Thoracic aorta (tissue), 2 donors: Measurements from ENCODE around the gene ZC3H18. TPM values are rescaled to one million over a fixed set of nuclear protein-coding genes. Genes with fewer than 3 reads are reported as not detected.
"Not testable (repeated sequence)": the region's sequence is repeated elsewhere in the genome, so short reads cannot be mapped to it uniquely, and the experiment has no call there.

ENCODE experiments used
- ATAC-seq: fragments of 150-250 bp; one replicate; pipeline ENCODE4 v1.8.0; 2017; ENCODE audit warnings: low read depth; ENCODE audit not compliant: insufficient number of reproducible peaks, low FRiP score
- DNase-seq: peaks from one replicate; pipeline ENCODE4 v3.0.0-alpha.2; 2020; ENCODE audit warnings: low spot score
- H3K27ac ChIP-seq, 2 donors: fragments of 200-600 bp; sonication (generic); 1 replicate in 1 of 2; 2 replicates in 1 of 2; pipeline ENCODE4 v1.5.1; 2016; ENCODE audit warnings: mild to moderate bottlenecking in 2 of 2, moderate library complexity in 2 of 2
- H3K27me3 ChIP-seq: fragments of 200-600 bp; sonication (generic); replicated peaks from 2 replicates; pipeline ENCODE4 v1.6.0; 2016; ENCODE audit warnings: mild to moderate bottlenecking; ENCODE audit not compliant: insufficient read depth
- H3K36me3 ChIP-seq: fragments of 200-600 bp; sonication (generic); one replicate; pipeline ENCODE4 v1.5.1; 2016
- H3K4me1 ChIP-seq, 2 donors: fragments of 200-600 bp; sonication (generic); 1 replicate in 1 of 2; 2 replicates in 1 of 2; pipeline versions ENCODE4 v1.5.1 to v1.6.0; 2016; ENCODE audit warnings: low read depth in 2 of 2, mild to moderate bottlenecking in 1 of 2; ENCODE audit not compliant: control insufficient read depth in 1 of 2
- H3K4me3 ChIP-seq: fragments of 200-600 bp; sonication (generic); 2 replicates; pipeline ENCODE4 v1.5.1; 2016; ENCODE audit warnings: mild to moderate bottlenecking
- H3K9me3 ChIP-seq: fragments of 200-600 bp; sonication (generic); 2 replicates; pipeline ENCODE4 v1.5.1; 2016
- CTCF ChIP-seq: fragments of 200-600 bp; sonication (generic); IDR thresholded peaks from one replicate; pipeline ENCODE4 v1.5.1; 2019; ENCODE audit warnings: antibody characterized with exemption
- total RNA-seq, 2 donors: library from RNA; depleted of rRNA; stranded (reverse); fragments of >200 nt; gene quantifications; one replicate each; pipeline versions ENCODE4 v1.1.0 to v1.2.3, GENCODE V29; 2016

Gene ZC3H18
- total RNA-seq, 2 donors from 2014 or later: 21.8 to 30.3 TPM

- Histone ChIP-seq H3K4me1 (peaks cover 4 to 14% of the 10 kb centered on the region in 2 donors), H3K27ac (no peak overlapping the region), H3K4me3 (no peak overlapping the region), H3K36me3 (no peaks in the 10 kb centered on the region), H3K9me3 (no peaks in the 10 kb centered on the region), H3K27me3 (no peaks in the 10 kb centered on the region)
- no peak for TF ChIP-seq CTCF
- DNase-seq (no peak), ATAC-seq (no peak)
These were observed 94.9 kb downstream of the ZC3H18 start for GRCh38 chr16:88665148-88665547.

GRCh38 chr16:88665570-88665969 lies 95.4 kb downstream of the ZC3H18 start:
- no peak overlapping the region for H3K27ac ChIP-seq
- peaks cover 4 to 14% of the 10 kb centered on the region in 2 donors for H3K4me1 ChIP-seq
- H3K4me3 ChIP-seq: no peak overlapping the region
- no peaks in the 10 kb centered on the region for H3K27me3 ChIP-seq
- H3K9me3 ChIP-seq: no peaks in the 10 kb centered on the region
- DNase-seq (no peak), ATAC-seq (no peak)
- TF ChIP-seq CTCF: no peak
- no peaks in the 10 kb centered on the region for H3K36me3 ChIP-seq

- H3K27me3 ChIP-seq: no peaks in the 10 kb centered on the region
- peaks cover 4 to 7% of the 10 kb centered on the region in 2 donors for H3K4me1 ChIP-seq
- no peak for TF ChIP-seq CTCF
- ATAC-seq (no peak), DNase-seq (no peak)
- H3K27ac ChIP-seq: no peak overlapping the region
- H3K9me3 ChIP-seq: no peaks in the 10 kb centered on the region
- H3K4me3 ChIP-seq: no peak overlapping the region
- H3K36me3 ChIP-seq: no peaks in the 10 kb centered on the region
These were observed 97.3 kb downstream of the ZC3H18 start for GRCh38 chr16:88667461-88667860.

- not testable (repeated sequence) for H3K4me1 ChIP-seq, H3K4me3 ChIP-seq, H3K27me3 ChIP-seq, ATAC-seq, H3K27ac ChIP-seq, H3K36me3 ChIP-seq, DNase-seq, H3K9me3 ChIP-seq
These were observed 99.3 kb downstream of the ZC3H18 start for GRCh38 chr16:88669493-88669892.

- no peak overlapping the region for H3K27ac ChIP-seq
- no peaks in the 10 kb centered on the region for H3K27me3 ChIP-seq
- no peak for TF ChIP-seq CTCF
- DNase-seq (no peak), ATAC-seq (no peak)
- no peaks in the 10 kb centered on the region for H3K9me3 ChIP-seq
- H3K36me3 ChIP-seq: no peaks in the 10 kb centered on the region
- H3K4me3 ChIP-seq: no peak overlapping the region
- H3K4me1 ChIP-seq: no peaks in the 10 kb centered on the region
These were observed 99.8 kb downstream of the ZC3H18 start for GRCh38 chr16:88669980-88670379.

- Histone ChIP-seq H3K27me3 (no peaks in the 10 kb centered on the region), H3K4me1 (no peaks in the 10 kb centered on the region), H3K36me3 (no peaks in the 10 kb centered on the region), H3K9me3 (no peaks in the 10 kb centered on the region), H3K4me3 (no peak overlapping the region), H3K27ac (no peak overlapping the region)
- ATAC-seq (no peak), DNase-seq (no peak)
- TF ChIP-seq CTCF: no peak
These were observed 101.6 kb downstream of the ZC3H18 start for GRCh38 chr16:88671806-88672205.
